HG03378 (cell line): ENCODE data around the gene RNFT2.
"Not testable (repeated sequence)": the region's sequence is repeated elsewhere in the genome, so short reads cannot be mapped to it uniquely, and the experiment has no call there.

Experiments
- ATAC-seq: cut with Tn5 transposase; IDR thresholded peaks from one replicate; pipeline ENCODE4 v1.9.1; 2021; ENCODE audit warnings: mild to moderate bottlenecking, moderate library complexity; ENCODE audit not compliant: unreplicated experiment

Gene RNFT2

GRCh38 chr12:116742787-116743186 is 4.7 kb downstream of the RNFT2 start:
- ATAC-seq: not testable (repeated sequence)

- ATAC-seq: no peak
Measured at GRCh38 chr12:116744766-116745165, 6.7 kb downstream of the RNFT2 start.

- no peak for ATAC-seq
Measured at GRCh38 chr12:116745554-116745953, 7.4 kb downstream of the RNFT2 start.

GRCh38 chr12:116749884-116750283 is 11.8 kb downstream of the RNFT2 start:
- ATAC-seq: no peak

GRCh38 chr12:116750298-116750697 is 12.2 kb downstream of the RNFT2 start:
- ATAC-seq: no peak

- ATAC-seq: not testable (repeated sequence)
Measured at GRCh38 chr12:116754097-116754496, 16.0 kb downstream of the RNFT2 start.

- not testable (repeated sequence) for ATAC-seq
Measured at GRCh38 chr12:116754783-116755182, 16.7 kb downstream of the RNFT2 start.

GRCh38 chr12:116759783-116760621 is 21.9 kb downstream of the RNFT2 start:
- no peak for ATAC-seq

- no peak for ATAC-seq
Measured at GRCh38 chr12:116760622-116761020, 22.5 kb downstream of the RNFT2 start.

- no peak for ATAC-seq
Measured at GRCh38 chr12:116761499-116761898, 23.4 kb downstream of the RNFT2 start.

GRCh38 chr12:116765271-116765670 is 27.2 kb downstream of the RNFT2 start:
- ATAC-seq: no peak

GRCh38 chr12:116766285-116766684 is 28.2 kb downstream of the RNFT2 start:
- no peak for ATAC-seq

GRCh38 chr12:116766746-116767145 is 28.6 kb downstream of the RNFT2 start:
- ATAC-seq: no peak

GRCh38 chr12:116771651-116772050 is 33.5 kb downstream of the RNFT2 start:
- no peak for ATAC-seq

- ATAC-seq: no peak
Measured at GRCh38 chr12:116773276-116773731, 35.2 kb downstream of the RNFT2 start.

GRCh38 chr12:116774020-116774419 is 35.9 kb downstream of the RNFT2 start:
- no peak for ATAC-seq

- ATAC-seq: no peak
Measured at GRCh38 chr12:116777245-116777644, 39.1 kb downstream of the RNFT2 start.

GRCh38 chr12:116779597-116779996 is 41.5 kb downstream of the RNFT2 start:
- no peak for ATAC-seq

GRCh38 chr12:116780942-116781341 is 42.8 kb downstream of the RNFT2 start:
- no peak for ATAC-seq

GRCh38 chr12:116783525-116784237 is 45.6 kb downstream of the RNFT2 start:
- no peak for ATAC-seq

GRCh38 chr12:116784238-116784612 is 46.1 kb downstream of the RNFT2 start:
- ATAC-seq: no peak

- ATAC-seq: not testable (repeated sequence)
Measured at GRCh38 chr12:116789562-116789961, 51.4 kb downstream of the RNFT2 start.
